Stimulated activated CD8-positive, alpha-beta memory T cell treated with anti-CD3 and anti-CD28 coated beads, Interleukin-7, amount 100 ng/mL, for 4 hours (primary cell): ENCODE measurements around the gene SIL1.

Experiments
- DNase-seq, 2 donors: peaks; one replicate each; pipeline ENCODE4 v3.0.0-alpha.2; 2020; ENCODE audit warnings: low read depth in 2 of 2

Gene SIL1

GRCh38 chr5:138945421-138946240, 252.5 kb downstream of the SIL1 start:
- DNase-seq, result no peak

- no peak for DNase-seq
Observed at GRCh38 chr5:138944527-138945322, 253.4 kb downstream of the SIL1 start.

GRCh38 chr5:138943599-138944173, 254.5 kb downstream of the SIL1 start:
- no peak for DNase-seq

- DNase-seq, result no peak
Observed at GRCh38 chr5:138942861-138943260, 255.3 kb downstream of the SIL1 start.

GRCh38 chr5:138942066-138942465, 256.1 kb downstream of the SIL1 start:
- no peak for DNase-seq

- DNase-seq, result no peak
Observed at GRCh38 chr5:138938526-138938925, 259.6 kb downstream of the SIL1 start.

GRCh38 chr5:138937392-138938387, 260.5 kb downstream of the SIL1 start:
- no peak for DNase-seq

- no peak for DNase-seq
Observed at GRCh38 chr5:138936968-138937345, 261.2 kb downstream of the SIL1 start.

GRCh38 chr5:138936225-138936967, 261.8 kb downstream of the SIL1 start:
- DNase-seq, result no peak

GRCh38 chr5:138935466-138935865, 262.7 kb downstream of the SIL1 start:
- DNase-seq, result no peak

GRCh38 chr5:138934971-138935370, 263.2 kb downstream of the SIL1 start:
- DNase-seq, result no peak

GRCh38 chr5:138933522-138934290, 264.5 kb downstream of the SIL1 start:
- DNase-seq, result no peak

- no peak for DNase-seq
Observed at GRCh38 chr5:138932171-138932810, 265.9 kb downstream of the SIL1 start.

- DNase-seq, result no peak
Observed at GRCh38 chr5:138930371-138931097, 267.6 kb downstream of the SIL1 start.

- DNase-seq, result no peak
Observed at GRCh38 chr5:138929571-138929955, 268.6 kb downstream of the SIL1 start.

- DNase-seq, result no peak
Observed at GRCh38 chr5:138927979-138928378, 270.2 kb downstream of the SIL1 start.

GRCh38 chr5:138927544-138927943, 270.6 kb downstream of the SIL1 start:
- DNase-seq, result no peak

GRCh38 chr5:138926688-138927448, 271.3 kb downstream of the SIL1 start:
- DNase-seq, result no peak
